ENCODE results near the gene KLF4. TPM values are rescaled to one million over a fixed set of nuclear protein-coding genes. Genes with fewer than 3 reads are reported as not detected.

The KLF4 gene
- total RNA-seq, 1 donor from 2014 or later, result 107 TPM

- H3K27me3 ChIP-seq (ENCODE audit: low read depth), result peaks cover 10% of the 10 kb centered on the region
- DNase-seq, result no peak
Measured at GRCh38 chr9:107489144-107489673, 360 bp downstream of the KLF4 start.

GRCh38 chr9:107488375-107489143, 1.0 kb downstream of the KLF4 start:
- ATAC-seq, result peak; percentile 48 to 70
- peaks cover 10% of the 10 kb centered on the region for H3K27me3 ChIP-seq (ENCODE audit: low read depth)

More at GRCh38 chr9:107489144-107489673, 360 bp downstream of the KLF4 start:
- H3K4me3 ChIP-seq, result peak overlapping the region; percentile 67
- intact Hi-C loops (cut with DNase I), result no loop called here
- no peaks in the 10 kb centered on the region for H3K9me3 ChIP-seq
- ATAC-seq, result peak; percentile 34 to 58
- H3K4me1 ChIP-seq, result peaks cover 28% of the 10 kb centered on the region
- peak overlapping the region; percentile 92 for H3K27ac ChIP-seq
- no peak for TF ChIP-seq CTCF (IDR thresholded peaks at IDR 0.05)
- peaks cover 22% of the 10 kb centered on the region for H3K36me3 ChIP-seq

GRCh38 chr9:107487521-107488374, 1.8 kb downstream of the KLF4 start:
- peak; percentile 61 for TF ChIP-seq CTCF (IDR thresholded peaks at IDR 0.05)
- intact Hi-C loops (cut with DNase I), result no loop called here
- Histone ChIP-seq H3K4me1 (peaks cover 32% of the 10 kb centered on the region), H3K9me3 (no peaks in the 10 kb centered on the region), H3K36me3 (peaks cover 22% of the 10 kb centered on the region), H3K4me3 (peak overlapping the region; percentile 67), H3K27ac (peak overlapping the region; percentile 92), H3K27me3 (ENCODE audit: low read depth) (peaks cover 10% of the 10 kb centered on the region)
- DNase-seq, result peak; percentile 80
- ATAC-seq, result peak; percentile 23 to 35

More at GRCh38 chr9:107488375-107489143, 1.0 kb downstream of the KLF4 start:
- no peak for TF ChIP-seq CTCF (IDR thresholded peaks at IDR 0.05)
- intact Hi-C loops (cut with DNase I), result no loop called here
- Histone ChIP-seq H3K9me3 (no peaks in the 10 kb centered on the region), H3K36me3 (peaks cover 22% of the 10 kb centered on the region), H3K27ac (peak overlapping the region; percentile 92), H3K4me1 (peaks cover 32% of the 10 kb centered on the region), H3K4me3 (peak overlapping the region; percentile 67)
- peak; percentile 90 for DNase-seq

GRCh38 chr9:107486674-107487520, 2.7 kb downstream of the KLF4 start:
- peaks cover 10% of the 10 kb centered on the region for H3K27me3 ChIP-seq (ENCODE audit: low read depth)
- peaks cover 32% of the 10 kb centered on the region for H3K4me1 ChIP-seq
- peak overlapping the region; percentile 92 for H3K27ac ChIP-seq
- no peaks in the 10 kb centered on the region for H3K9me3 ChIP-seq
- DNase-seq, result peak; percentile 51
- peaks cover 22% of the 10 kb centered on the region for H3K36me3 ChIP-seq
- H3K4me3 ChIP-seq, result peak overlapping the region; percentile 67
- ATAC-seq, result no peak
- TF ChIP-seq CTCF (IDR thresholded peaks at IDR 0.05), result no peak
- intact Hi-C loops (cut with DNase I), result no loop called here

All from lower lobe of right lung (tissue), 2 donors.